Parathyroid adenoma (tissue), 2 donors: ENCODE results near the gene NUTM1.

Experiments used
- H2AFZ ChIP-seq: fragments of 300-600 bp; sonication (generic); one replicate; pipeline ENCODE4 v1.7.0; 2017; ENCODE audit warnings: antibody characterized with exemption, mild to moderate bottlenecking
- H3K27ac ChIP-seq: fragments of 300-600 bp; sonication (generic); one replicate; pipeline ENCODE4 v1.7.0; 2017
- H3K27me3 ChIP-seq: fragments of 300-600 bp; sonication (generic); one replicate; pipeline ENCODE4 v1.7.0; 2017; ENCODE audit warnings: low read length; ENCODE audit not compliant: control insufficient read depth, insufficient read depth
- H3K36me3 ChIP-seq: fragments of 300-600 bp; sonication (generic); one replicate; pipeline ENCODE4 v1.7.0; 2017; ENCODE audit warnings: low read length; ENCODE audit not compliant: control insufficient read depth, insufficient read depth
- H3K4me1 ChIP-seq: fragments of 300-600 bp; sonication (generic); one replicate; pipeline ENCODE4 v1.7.0; 2017; ENCODE audit warnings: control low read depth
- H3K4me2 ChIP-seq: fragments of 300-600 bp; sonication (generic); one replicate; pipeline ENCODE4 v1.7.0; 2017; ENCODE audit warnings: low read length
- H3K4me3 ChIP-seq: fragments of 300-600 bp; sonication (generic); one replicate; pipeline ENCODE4 v1.7.0; 2017; ENCODE audit warnings: low read depth, low read length
- H3K79me2 ChIP-seq: fragments of 300-600 bp; sonication (generic); one replicate; pipeline ENCODE4 v1.7.0; 2017; ENCODE audit warnings: control low read depth
- H3K9ac ChIP-seq: fragments of 300-600 bp; sonication (generic); one replicate; pipeline ENCODE4 v1.7.0; 2017; ENCODE audit warnings: mild to moderate bottlenecking
- H3K9me3 ChIP-seq: fragments of 300-600 bp; sonication (generic); one replicate; pipeline ENCODE4 v1.7.0; 2017; ENCODE audit warnings: low read length; ENCODE audit not compliant: control insufficient read depth
- TF ChIP-seq, protein P1 (sequence below): fragments of 300-600 bp; sonication (generic); IDR thresholded peaks from one replicate; pipeline ENCODE4 v1.7.0; 2017; ENCODE audit warnings: antibody characterized with exemption, mild to moderate bottlenecking
- donor health status: primary hyperparathyroidism.

Gene NUTM1

DNA sequence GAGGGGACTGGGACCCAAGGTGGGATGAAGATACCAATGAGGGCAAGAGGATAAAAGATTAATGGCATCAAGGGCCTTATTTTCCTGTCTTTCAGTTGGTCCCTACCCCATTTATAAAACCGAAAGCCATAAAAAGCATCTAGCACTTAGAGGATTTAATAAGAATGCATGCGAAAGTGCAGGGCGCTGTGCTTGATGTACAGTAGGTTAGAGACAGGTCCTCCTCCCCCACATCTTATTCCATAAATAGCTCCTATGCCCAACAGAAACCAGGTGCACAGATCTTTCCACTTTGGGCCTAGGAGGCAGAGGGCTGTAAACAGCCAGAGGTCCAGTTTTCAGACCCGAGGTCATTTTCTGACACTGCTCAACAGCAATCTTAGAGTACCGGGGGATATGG lies 22.7 kb downstream of the NUTM1 start:
- peak overlapping the region; percentile 71 for H3K4me2 ChIP-seq
- H3K9ac ChIP-seq = no peak overlapping the region
- H3K27me3 ChIP-seq = no peaks in the 10 kb centered on the region
- peak overlapping the region; percentile 70 for H2AFZ ChIP-seq
- H3K9me3 ChIP-seq = no peaks in the 10 kb centered on the region
- H3K27ac ChIP-seq = peak overlapping the region; percentile 24
- H3K4me3 ChIP-seq = peak overlapping the region; percentile 68
- H3K79me2 ChIP-seq = no peaks in the 10 kb centered on the region
- H3K4me1 ChIP-seq = no peaks in the 10 kb centered on the region
- TF ChIP-seq, protein P1, sequence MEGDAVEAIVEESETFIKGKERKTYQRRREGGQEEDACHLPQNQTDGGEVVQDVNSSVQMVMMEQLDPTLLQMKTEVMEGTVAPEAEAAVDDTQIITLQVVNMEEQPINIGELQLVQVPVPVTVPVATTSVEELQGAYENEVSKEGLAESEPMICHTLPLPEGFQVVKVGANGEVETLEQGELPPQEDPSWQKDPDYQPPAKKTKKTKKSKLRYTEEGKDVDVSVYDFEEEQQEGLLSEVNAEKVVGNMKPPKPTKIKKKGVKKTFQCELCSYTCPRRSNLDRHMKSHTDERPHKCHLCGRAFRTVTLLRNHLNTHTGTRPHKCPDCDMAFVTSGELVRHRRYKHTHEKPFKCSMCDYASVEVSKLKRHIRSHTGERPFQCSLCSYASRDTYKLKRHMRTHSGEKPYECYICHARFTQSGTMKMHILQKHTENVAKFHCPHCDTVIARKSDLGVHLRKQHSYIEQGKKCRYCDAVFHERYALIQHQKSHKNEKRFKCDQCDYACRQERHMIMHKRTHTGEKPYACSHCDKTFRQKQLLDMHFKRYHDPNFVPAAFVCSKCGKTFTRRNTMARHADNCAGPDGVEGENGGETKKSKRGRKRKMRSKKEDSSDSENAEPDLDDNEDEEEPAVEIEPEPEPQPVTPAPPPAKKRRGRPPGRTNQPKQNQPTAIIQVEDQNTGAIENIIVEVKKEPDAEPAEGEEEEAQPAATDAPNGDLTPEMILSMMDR = no peak
- H3K36me3 ChIP-seq = no peaks in the 10 kb centered on the region

DNA sequence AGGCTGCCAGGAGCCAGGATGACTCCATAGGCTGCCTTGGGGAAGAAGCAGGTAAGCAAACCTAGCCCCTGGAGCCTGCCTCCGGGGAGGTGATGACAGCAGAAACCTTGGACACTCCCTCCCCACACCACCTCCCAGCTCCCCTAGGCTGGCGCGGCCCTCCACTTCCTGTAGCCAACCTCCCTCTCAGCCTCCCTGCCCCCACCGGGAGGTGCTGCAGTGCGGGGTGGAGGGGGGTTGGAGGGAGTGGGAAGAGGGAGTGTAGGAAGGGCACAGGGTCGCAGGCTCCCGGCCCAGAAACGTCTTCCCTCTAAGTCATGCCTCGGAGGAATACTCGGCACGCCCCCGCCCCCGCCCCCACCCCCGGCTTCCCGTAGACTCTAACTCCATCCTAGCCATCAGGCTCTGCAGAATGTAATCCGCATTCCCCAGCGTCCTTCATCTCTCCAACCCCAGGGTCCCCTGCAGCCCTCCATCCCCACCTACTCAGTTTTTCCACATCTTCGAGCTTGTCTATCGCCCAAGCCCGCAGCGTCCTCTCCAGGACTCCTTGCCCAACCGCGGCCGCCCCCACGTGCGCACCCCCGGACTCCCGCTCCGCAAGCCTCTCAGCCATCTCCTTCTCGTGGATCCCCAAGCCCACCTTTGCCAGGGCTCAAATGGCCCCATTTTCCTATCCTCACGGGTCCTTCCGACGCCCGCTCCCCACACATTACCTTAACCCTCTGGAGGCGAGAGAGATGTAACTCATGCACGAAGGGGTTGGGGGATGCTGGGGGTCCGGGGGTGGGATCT lies 23.4 kb downstream of the NUTM1 start:
- H3K79me2 ChIP-seq = no peaks in the 10 kb centered on the region
- peak overlapping the region; percentile 70 for H2AFZ ChIP-seq
- no peaks in the 10 kb centered on the region for H3K36me3 ChIP-seq
- H3K4me3 ChIP-seq = peak overlapping the region; percentile 68
- no peaks in the 10 kb centered on the region for H3K9me3 ChIP-seq
- peak overlapping the region; percentile 71 for H3K4me2 ChIP-seq
- no peak overlapping the region for H3K9ac ChIP-seq
- H3K27me3 ChIP-seq = no peaks in the 10 kb centered on the region
- H3K4me1 ChIP-seq = no peaks in the 10 kb centered on the region
- TF ChIP-seq, protein P1 = no peak
- peak overlapping the region; percentile 24 for H3K27ac ChIP-seq

DNA sequence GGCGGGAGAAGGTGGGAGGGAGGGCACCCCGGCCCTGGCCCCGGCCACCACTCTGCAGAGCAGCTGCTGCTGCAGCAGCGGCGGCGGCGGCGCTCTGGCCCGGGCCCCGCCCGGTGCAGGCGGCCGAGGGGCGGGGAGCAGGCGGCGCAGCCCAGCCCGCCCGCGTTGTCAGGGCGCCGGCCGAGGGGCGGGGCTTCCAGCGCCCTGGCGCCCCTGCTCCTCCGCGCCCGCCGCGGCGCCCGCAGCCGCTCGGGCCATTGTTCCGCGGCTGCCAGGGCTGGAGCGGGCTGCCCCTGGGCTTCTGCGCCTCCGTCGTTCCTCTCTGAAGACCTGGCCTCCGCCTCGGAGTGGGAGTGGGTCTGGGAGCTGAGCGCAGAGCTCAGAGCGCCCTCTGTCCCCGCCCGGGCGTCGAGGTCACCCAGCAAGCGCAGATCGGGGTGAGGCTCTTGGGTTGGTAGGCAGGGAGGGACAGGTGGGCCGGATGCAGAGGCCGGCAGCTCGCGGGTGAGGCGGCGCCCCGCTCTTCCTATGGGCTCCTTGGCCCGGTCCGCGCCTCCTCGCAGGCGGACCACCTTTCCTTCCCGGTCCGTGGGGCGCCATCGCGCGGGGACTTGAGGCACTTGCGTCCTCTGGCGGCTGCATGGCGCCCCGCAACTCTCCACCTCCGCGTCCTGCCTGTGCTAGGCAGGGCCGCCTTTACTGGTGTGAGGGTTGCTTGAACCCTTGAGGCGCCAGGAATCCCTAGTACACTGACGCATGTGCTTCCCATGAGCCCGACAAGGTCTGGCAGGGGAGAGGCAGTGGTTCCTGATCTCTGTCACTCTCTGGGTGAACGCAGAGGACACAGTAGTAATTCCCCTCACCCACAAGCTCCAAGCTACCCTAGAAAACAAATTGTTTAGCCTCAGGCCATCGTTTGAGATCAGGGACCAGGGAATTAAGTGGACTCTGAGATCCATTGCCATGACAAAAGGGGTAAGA lies 24.3 kb downstream of the NUTM1 start, which contains the start of gene LPCAT4:
Gene LPCAT4 (minus strand): TSS at position 96 of the 981 bp plus-strand sequence. CDS start 96 bp downstream, outside the sequence.
- H2AFZ ChIP-seq = peak within 1 kb of the TSS; percentile 81
- no peaks in the 10 kb centered on the region for H3K36me3 ChIP-seq
- peak within 1 kb of the TSS; percentile 86 for H3K4me3 ChIP-seq
- no peaks in the 10 kb centered on the region for H3K4me1 ChIP-seq
- H3K4me2 ChIP-seq = peak within 1 kb of the TSS; percentile 97
- peak within 1 kb of the TSS; percentile 87 for H3K27ac ChIP-seq
- TF ChIP-seq, protein P1 = peak; percentile 87
- peak within 1 kb of the TSS; percentile 5 for H3K9ac ChIP-seq
- H3K27me3 ChIP-seq = no peaks in the 10 kb centered on the region
- no peaks in the 10 kb centered on the region for H3K79me2 ChIP-seq
- H3K9me3 ChIP-seq = no peaks in the 10 kb centered on the region

DNA sequence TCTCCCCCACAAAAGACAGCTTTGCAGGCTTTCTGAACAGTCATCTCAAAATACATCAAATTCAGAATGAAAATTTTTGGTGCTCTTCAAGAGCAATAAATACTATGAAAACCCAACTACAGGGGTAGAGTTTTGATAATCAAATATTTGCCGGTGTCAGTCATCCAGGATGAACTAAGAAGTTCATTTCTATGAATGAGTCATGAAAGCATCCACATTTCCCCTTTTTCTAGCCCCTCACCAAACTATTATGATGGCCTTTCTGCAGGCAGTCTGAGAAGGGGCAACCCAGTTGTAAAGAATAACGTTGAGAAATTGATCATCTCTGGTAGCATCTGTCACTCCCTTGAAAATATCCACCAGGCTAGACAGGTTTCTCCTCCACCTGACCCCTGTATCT lies 27.0 kb downstream of the NUTM1 start:
- no peaks in the 10 kb centered on the region for H3K9me3 ChIP-seq
- H3K27me3 ChIP-seq = no peaks in the 10 kb centered on the region
- no peak overlapping the region for H3K9ac ChIP-seq
- H3K4me1 ChIP-seq = no peaks in the 10 kb centered on the region
- no peak overlapping the region for H3K4me2 ChIP-seq
- H3K27ac ChIP-seq = no peak overlapping the region
- no peak overlapping the region for H2AFZ ChIP-seq
- H3K4me3 ChIP-seq = no peak overlapping the region
- H3K36me3 ChIP-seq = no peaks in the 10 kb centered on the region
- H3K79me2 ChIP-seq = no peaks in the 10 kb centered on the region
- TF ChIP-seq, protein P1 = no peak
